VCaP (cell line): Measurements from ENCODE around the gene PSMD5.

Source experiments
- H3K27ac ChIP-seq: fragments of 450-650 bp; 2 replicates; pipeline ENCODE4 v1.5.1; 2017
- CTCF ChIP-seq: fragments of 450-650 bp; conservative IDR thresholded peaks from 2 replicates; pipeline ENCODE4 v1.5.1; 2017; ENCODE audit warnings: mild to moderate bottlenecking, moderate library complexity

PSMD5 gene

GRCh38 chr9:120768886-120769285 is 73.8 kb downstream of the PSMD5 start:
- no peak for TF ChIP-seq CTCF
- no peak overlapping the region for H3K27ac ChIP-seq

GRCh38 chr9:120768247-120768646 is 74.5 kb downstream of the PSMD5 start:
- TF ChIP-seq CTCF = no peak
- H3K27ac ChIP-seq = no peak overlapping the region

DNA sequence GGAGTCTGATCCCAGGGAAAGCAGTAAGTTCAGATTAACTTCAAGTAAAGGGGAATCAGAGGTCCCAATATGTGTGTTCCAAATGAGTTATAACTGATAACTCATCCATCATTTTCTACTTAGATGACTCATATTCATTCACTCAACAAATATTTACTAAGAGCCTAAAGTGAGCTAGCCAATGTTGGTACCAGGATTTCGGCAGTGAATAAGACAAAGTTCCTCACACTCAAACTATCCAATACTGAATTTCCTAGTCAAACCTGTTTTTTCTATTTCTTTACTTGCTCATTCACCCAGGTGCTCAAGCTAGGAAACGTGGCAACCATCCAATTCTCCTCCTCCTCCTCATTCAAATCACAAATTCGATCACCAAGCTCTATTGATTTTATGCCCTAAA is 75.3 kb downstream of the PSMD5 start:
- no peak overlapping the region for H3K27ac ChIP-seq
- no peak for TF ChIP-seq CTCF
